Esophagus muscularis mucosa (tissue), 4 donors: ENCODE results near the gene TSPAN11.

Source experiments
- EP300 ChIP-seq: sonication (generic); formaldehyde crosslinking; IDR thresholded peaks from one replicate; pipeline ENCODE4 v1.6.1; 2017; ENCODE audit warnings: antibody characterized with exemption
- POLR2A ChIP-seq: fragments of 450-650 bp; IDR thresholded peaks from one replicate; pipeline ENCODE4 v1.6.1; 2017; ENCODE audit warnings: antibody characterized with exemption, moderate library complexity, mild to moderate bottlenecking, low read depth
- POLR2AphosphoS5 ChIP-seq, 2 donors: sonication (generic); formaldehyde crosslinking; IDR thresholded peaks; one replicate each; pipeline ENCODE4 v1.6.1; 2017; ENCODE audit warnings: antibody characterized with exemption in 2 of 2
- TF ChIP-seq, protein P1 (sequence below), 3 experiments: fragments of 200-600 bp in 2 of 3; fragments of 450-650 bp in 1 of 3; sonication (generic) in 2 of 3; IDR thresholded peaks; one replicate each; pipeline ENCODE4 v1.5.1; 2017 to 2019; ENCODE audit warnings: antibody characterized with exemption in 3 of 3, mild to moderate bottlenecking in 2 of 3, moderate library complexity in 1 of 3

- TF ChIP-seq EP300: no peak
- TF ChIP-seq, protein P1, sequence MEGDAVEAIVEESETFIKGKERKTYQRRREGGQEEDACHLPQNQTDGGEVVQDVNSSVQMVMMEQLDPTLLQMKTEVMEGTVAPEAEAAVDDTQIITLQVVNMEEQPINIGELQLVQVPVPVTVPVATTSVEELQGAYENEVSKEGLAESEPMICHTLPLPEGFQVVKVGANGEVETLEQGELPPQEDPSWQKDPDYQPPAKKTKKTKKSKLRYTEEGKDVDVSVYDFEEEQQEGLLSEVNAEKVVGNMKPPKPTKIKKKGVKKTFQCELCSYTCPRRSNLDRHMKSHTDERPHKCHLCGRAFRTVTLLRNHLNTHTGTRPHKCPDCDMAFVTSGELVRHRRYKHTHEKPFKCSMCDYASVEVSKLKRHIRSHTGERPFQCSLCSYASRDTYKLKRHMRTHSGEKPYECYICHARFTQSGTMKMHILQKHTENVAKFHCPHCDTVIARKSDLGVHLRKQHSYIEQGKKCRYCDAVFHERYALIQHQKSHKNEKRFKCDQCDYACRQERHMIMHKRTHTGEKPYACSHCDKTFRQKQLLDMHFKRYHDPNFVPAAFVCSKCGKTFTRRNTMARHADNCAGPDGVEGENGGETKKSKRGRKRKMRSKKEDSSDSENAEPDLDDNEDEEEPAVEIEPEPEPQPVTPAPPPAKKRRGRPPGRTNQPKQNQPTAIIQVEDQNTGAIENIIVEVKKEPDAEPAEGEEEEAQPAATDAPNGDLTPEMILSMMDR (IDR thresholded peaks at IDR 0.05): no peak
- TF ChIP-seq POLR2A: no peak
- TF ChIP-seq POLR2AphosphoS5 (IDR thresholded peaks at IDR 0.05): no peak
Measured at GRCh38 chr12:30884799-30885198, 41.7 kb upstream of the TSPAN11 start.
